HCEC 1CT (cell line): ENCODE results near the gene BNIP2.
"Not testable (repeated sequence)": the region's sequence is repeated elsewhere in the genome, so short reads cannot be mapped to it uniquely, and the experiment has no call there.

ENCODE experiments used
- DNase-seq: peaks from one replicate; pipeline ENCODE4 v3.0.0-alpha.2; 2017

Gene BNIP2, protein sequence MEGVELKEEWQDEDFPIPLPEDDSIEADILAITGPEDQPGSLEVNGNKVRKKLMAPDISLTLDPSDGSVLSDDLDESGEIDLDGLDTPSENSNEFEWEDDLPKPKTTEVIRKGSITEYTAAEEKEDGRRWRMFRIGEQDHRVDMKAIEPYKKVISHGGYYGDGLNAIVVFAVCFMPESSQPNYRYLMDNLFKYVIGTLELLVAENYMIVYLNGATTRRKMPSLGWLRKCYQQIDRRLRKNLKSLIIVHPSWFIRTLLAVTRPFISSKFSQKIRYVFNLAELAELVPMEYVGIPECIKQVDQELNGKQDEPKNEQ

DNA sequence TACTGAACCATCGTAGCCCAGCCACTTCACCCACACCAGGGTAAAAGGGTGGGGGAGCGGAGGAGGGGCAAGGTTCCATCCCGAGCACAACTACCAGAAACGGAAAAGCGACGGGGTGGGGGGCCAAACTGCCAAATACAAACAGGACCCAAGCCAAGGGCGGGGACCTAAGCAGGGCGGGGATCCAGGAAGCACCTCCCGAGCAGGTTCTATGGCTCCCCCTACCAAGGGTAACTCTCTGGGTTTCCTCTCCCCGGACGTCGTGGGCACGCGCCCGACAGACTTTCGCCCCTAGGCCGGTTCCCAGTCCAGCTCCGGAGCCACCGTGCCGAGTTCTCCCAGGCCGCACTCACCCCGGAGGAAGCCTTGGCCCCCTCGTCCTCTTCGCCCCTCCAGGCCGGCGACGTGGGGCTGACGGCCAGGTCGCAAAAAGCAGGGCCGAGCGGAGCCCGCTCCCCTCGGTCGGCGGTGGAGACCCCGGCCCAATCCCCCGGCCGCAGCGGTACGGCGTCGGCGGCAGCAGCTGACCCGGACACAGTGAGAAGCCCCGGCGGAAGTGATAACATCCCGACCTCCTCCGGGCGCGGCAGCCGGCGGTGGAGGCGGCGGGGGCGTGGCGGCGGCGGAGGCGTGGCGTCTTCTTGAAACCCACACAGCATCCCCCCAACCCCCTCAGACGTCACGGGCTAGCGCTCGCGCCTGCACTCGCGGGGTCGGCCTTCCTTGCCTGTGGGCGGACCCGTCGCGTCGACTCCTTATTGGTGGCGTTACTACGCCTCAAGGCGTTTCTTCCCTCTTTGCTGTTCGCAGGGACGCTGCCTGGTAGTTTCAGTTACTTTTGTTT lies at the start of gene BNIP2:
TSS of gene BNIP2 (minus strand) at position 539 of the 844 bp plus-strand sequence. CDS start 6,863 bp downstream, outside the sequence.
- DNase-seq = peak; percentile 98

GRCh38 chr15:59738676-59739075 lies 49.6 kb upstream of the BNIP2 start:
- no peak for DNase-seq

DNA sequence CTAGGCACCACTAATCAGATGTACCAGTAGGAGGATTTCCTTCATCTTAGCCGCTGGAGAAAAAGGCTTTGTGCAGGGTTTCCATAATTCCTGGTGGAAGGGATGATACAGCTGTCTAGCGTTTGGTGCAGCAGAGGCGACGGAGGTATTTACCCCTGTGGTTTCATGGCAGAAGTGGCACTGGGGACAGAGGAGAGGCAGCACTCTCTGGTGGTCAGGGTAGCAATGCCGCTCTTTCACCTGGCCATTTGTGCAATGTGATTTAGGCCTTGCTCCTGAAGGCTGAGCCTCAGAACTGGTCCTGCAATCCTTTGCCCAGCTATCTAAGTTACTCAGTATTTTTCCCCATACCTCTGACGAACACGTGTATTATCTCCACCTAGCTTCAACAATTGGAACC lies 47.1 kb upstream of the BNIP2 start:
- no peak for DNase-seq

GRCh38 chr15:59725151-59725486 lies 36.0 kb upstream of the BNIP2 start:
- DNase-seq = no peak

DNA sequence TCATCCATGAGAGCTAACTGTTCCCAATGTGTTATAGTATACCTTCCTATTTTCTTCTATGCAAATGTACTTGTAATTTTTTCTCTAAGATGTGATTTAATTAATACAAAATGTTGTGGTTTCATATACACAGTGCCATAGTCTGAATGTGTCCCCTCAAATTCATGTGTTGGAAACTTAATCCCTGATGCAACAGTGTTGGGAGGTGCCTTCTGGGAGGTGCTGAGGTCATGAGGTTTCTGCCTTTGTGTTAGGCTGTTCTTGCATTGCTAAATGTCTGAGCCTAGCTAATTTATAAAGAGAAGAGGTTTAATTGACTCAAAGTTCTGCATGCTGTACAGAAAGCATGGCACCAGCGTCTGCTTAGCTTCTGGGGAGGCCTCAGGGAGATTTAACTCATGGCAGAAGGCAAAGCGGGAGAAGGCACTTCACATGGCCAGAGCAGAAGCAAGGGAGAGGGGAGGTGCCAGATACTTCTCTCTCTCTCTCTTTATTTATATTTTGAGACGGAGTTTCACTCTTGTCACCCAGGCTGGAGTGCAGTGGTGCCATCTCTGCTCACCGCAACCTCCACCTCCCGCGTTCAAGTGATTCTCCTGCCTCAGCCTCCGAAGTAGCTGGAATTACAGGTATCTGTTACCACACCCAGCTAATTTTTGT lies 34.7 kb upstream of the BNIP2 start:
- no peak for DNase-seq

- DNase-seq = no peak
These were observed 33.4 kb upstream of the BNIP2 start for GRCh38 chr15:59722476-59722875.

DNA sequence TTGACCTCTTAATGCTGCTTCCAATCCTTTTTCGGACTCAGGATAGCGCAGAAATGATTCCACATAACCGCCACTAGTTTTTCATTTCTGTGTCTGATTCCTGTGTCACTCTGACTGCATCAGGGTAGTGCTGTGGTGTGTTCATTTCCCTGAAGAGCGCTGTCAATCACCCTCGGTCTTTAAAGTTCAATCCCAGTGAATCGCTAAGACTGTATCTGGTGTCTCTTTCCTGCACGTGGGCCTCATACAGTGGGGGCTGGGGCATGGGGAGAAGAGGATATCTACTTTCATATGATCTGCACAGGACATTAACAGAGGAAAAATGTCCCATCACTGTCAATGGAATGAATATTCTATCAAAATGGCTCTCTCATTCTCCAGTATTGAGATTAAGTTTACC lies 32.9 kb upstream of the BNIP2 start:
- no peak for DNase-seq

GRCh38 chr15:59721411-59721810 lies 32.3 kb upstream of the BNIP2 start:
- DNase-seq = no peak

- no peak for DNase-seq
These were observed 24.1 kb upstream of the BNIP2 start for GRCh38 chr15:59713177-59713576.

GRCh38 chr15:59711451-59712243 lies 22.5 kb upstream of the BNIP2 start:
- DNase-seq = no peak

DNA sequence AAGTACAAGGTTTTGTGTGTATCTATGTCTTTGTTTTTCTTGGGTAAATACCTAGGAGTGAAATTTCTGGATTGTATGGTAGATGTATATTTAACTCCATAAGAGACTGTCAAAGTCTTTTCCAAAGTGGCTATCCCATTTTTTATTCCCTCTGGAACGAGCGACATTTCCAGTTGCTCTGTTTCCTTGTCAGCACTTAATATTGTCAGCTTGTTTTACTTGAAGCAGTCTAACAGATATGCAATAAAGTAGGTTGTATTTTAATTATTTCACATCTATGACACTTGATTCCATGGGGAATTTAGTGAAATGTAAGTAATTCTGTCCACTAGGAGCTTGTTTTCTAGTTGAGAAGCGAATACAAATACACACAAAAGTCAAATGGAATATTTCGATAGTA lies 18.5 kb upstream of the BNIP2 start:
- no peak for DNase-seq

GRCh38 chr15:59703979-59704796 lies 15.1 kb upstream of the BNIP2 start:
- no peak for DNase-seq

GRCh38 chr15:59702351-59702750 lies 13.2 kb upstream of the BNIP2 start:
- DNase-seq = no peak

GRCh38 chr15:59701880-59702279 lies 12.8 kb upstream of the BNIP2 start:
- no peak for DNase-seq

- DNase-seq = peak; percentile 28
These were observed 10.8 kb upstream of the BNIP2 start for GRCh38 chr15:59699810-59700431.

GRCh38 chr15:59698065-59698464 lies 8.9 kb upstream of the BNIP2 start:
- DNase-seq = not testable (repeated sequence)

- no peak for DNase-seq
These were observed 7.2 kb upstream of the BNIP2 start for GRCh38 chr15:59696332-59696731.

GRCh38 chr15:59694779-59695178 lies 5.7 kb upstream of the BNIP2 start:
- no peak for DNase-seq

GRCh38 chr15:59691194-59691805 lies 2.2 kb upstream of the BNIP2 start:
- DNase-seq = peak; percentile 44

GRCh38 chr15:59689626-59690236 lies 611 bp upstream of the BNIP2 start:
- DNase-seq = peak; percentile 61

DNA sequence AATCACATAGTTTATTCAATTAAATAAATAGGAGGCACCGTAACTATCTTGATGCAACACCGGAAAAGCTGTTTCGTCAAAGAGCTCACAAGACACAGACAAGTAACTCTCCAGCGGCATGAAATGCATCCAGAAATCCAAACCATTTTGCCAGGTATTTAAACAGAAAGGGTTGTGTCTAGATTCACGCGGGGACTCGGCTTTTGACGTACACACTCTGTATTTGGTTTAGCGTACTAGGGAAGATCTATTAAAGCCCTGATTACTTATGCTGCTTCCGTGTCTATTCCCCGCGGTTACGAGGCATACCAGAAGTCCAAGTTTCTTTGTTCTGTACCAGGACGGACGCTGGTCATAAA lies 718 bp downstream of the BNIP2 start:
- DNase-seq = peak; percentile 61
